GM21717 (cell line): ENCODE data around the gene FCSK.

Source experiments
- ATAC-seq: cut with Tn5 transposase; IDR thresholded peaks from one replicate; pipeline ENCODE4 v1.9.1; 2021; ENCODE audit warnings: mild to moderate bottlenecking, moderate library complexity; ENCODE audit not compliant: unreplicated experiment

FCSK gene

GRCh38 chr16:70453117-70453891 lies 1.1 kb upstream of the FCSK start:
- ATAC-seq = no peak

DNA sequence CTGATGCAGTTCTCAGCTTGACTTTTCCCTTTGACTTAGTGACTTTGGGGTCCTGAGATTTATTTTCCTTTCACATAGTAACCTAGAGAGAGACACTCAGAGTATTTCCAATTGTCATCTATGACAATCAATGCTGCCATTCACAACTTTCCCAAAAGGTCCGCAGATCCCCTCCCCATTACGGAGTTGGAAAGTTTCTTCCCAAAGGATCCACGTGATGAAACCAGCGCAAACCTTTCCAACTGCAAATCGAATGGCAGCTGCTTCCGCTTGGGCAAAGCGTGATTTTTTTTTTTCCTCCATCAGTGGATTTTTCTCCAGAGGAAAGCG lies 538 bp upstream of the FCSK start:
- ATAC-seq = peak; percentile 13

GRCh38 chr16:70455910-70456309 lies 1.5 kb downstream of the FCSK start:
- ATAC-seq = no peak

GRCh38 chr16:70457446-70458166 lies 3.2 kb downstream of the FCSK start:
- no peak for ATAC-seq

GRCh38 chr16:70460737-70461261 lies 6.4 kb downstream of the FCSK start:
- ATAC-seq = no peak

GRCh38 chr16:70463235-70463634 lies 8.8 kb downstream of the FCSK start:
- no peak for ATAC-seq

GRCh38 chr16:70465999-70466804 lies 11.8 kb downstream of the FCSK start:
- no peak for ATAC-seq

GRCh38 chr16:70466805-70467076 lies 12.3 kb downstream of the FCSK start:
- no peak for ATAC-seq

DNA sequence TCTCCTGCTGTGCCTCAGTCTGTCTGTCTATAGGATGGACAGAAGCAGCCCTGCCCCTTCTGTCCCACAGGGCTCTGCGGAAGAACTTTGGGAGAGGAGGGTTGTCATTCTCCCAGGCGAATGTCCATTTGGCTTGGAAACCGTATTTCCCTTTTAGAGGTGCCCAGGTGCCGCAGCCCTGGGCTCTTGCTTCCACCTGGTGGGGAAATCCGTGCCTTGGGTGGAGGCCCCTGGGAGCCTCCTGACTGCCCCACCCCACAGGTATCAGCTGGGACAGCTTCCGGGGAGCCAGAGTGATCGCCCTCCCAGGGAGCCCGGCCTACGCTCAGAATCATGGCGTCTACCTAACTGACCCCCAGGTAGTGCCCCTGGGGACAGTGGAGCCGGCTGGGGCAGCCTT lies 12.7 kb downstream of the FCSK start:
- ATAC-seq = no peak

GRCh38 chr16:70467608-70468007 lies 13.2 kb downstream of the FCSK start:
- ATAC-seq = no peak

DNA sequence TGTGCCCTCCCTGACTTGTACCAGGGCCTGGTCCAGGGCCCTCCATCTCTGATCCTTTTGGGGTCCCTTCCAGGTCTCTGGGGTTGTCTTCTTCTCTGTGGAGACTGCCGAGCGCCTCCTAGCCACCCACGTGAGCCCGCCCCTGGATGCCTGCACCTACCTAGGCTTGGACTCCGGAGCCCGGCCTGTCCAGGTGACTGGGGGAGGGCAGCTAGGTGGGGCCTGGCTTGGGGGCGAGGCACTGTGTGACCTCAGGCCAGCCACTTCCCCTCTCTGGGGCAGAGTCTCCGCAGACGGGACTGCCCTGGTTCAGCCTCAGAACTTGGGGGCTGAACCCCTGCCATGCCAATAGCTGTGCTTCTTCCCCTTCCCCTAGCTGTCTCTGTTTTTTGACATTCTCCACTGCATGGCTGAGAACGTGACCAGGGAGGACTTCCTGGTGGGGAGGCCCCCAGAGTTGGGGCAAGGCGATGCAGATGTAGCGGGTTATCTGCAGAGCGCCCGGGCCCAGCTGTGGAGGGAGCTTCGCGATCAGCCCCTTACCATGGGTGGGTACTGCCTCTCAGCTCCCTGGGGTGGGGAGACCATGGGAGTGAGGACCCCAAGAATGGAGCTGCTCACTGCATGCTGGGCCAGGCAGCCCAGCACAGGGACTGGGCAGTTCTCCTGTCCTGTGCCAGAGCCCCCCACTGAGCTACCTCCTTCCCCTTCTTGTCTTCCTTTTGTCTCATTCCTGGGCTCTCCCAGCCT lies 14.6 kb downstream of the FCSK start:
- ATAC-seq = no peak

GRCh38 chr16:70470141-70470926 lies 15.9 kb downstream of the FCSK start:
- no peak for ATAC-seq

DNA sequence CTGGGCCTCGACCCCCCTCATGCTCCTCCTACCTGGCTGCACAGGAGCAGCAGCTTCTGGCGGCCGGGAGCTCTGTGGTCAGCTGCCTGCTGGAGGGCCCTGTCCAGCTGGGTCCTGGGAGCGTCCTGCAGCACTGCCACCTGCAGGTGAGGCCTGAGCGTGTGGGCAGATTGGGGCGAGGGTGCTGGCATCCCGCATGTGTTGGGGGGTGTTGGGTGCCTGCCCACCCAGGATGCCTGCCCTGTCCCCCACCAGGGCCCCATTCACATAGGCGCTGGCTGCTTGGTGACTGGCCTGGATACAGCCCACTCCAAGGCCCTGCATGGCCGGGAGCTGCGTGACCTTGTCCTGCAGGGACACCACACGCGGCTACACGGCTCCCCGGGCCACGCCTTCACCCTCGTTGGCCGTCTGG lies 16.5 kb downstream of the FCSK start:
- ATAC-seq = no peak

DNA sequence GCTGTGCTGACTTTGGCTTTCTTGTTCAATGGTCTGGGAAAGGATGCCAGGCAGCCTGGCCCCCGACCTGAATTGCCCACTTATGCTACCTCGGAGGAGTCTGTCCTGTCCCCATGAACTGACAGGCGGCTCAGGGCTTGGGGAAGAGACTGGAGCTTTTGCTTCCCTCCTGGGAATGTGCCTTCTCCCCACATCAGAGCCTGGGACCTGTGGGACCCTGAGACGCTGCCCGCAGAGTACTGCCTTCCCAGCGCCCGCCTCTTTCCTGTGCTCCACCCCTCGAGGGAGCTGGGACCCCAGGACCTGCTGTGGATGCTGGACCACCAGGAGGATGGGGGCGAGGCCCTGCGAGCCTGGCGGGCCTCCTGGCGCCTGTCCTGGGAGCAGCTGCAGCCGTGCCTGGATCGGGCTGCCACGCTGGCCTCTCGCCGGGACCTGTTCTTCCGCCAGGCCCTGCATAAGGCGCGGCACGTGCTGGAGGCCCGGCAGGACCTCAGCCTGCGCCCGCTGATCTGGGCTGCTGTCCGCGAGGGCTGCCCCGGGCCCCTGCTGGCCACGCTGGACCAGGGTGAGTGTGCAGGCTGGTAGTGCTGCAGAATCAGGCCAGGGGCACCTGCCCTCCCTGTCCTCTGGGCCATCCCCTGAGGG lies 18.5 kb downstream of the FCSK start:
- no peak for ATAC-seq

- ATAC-seq = no peak
These were observed 19.3 kb downstream of the FCSK start for GRCh38 chr16:70473446-70474319.

- ATAC-seq = no peak
These were observed 20.1 kb downstream of the FCSK start for GRCh38 chr16:70474320-70475053.

GRCh38 chr16:70475054-70475871 lies 20.9 kb downstream of the FCSK start:
- ATAC-seq = no peak
